Measurements from ENCODE around the gene SLC17A1.

- TF ChIP-seq POLR2AphosphoS5 (IDR thresholded peaks at IDR 0.05; ENCODE audit: low read depth, low read length), result no peak
- no peak for TF ChIP-seq POLR2A (IDR thresholded peaks at IDR 0.05; ENCODE audit: low read depth, low read length)
- no peak for TF ChIP-seq TAF1 (IDR thresholded peaks at IDR 0.05; ENCODE audit: low read depth, low read length)
Measured at GRCh38 chr6:25821341-25821740, 10.5 kb downstream of the SLC17A1 start.
